GM18502 (cell line): ENCODE data around the gene GOLGA6C.
"Not testable (repeated sequence)": the region's sequence is repeated elsewhere in the genome, so short reads cannot be mapped to it uniquely, and the experiment has no call there.

Source experiments
- ATAC-seq: cut with Tn5 transposase; IDR thresholded peaks from one replicate; pipeline ENCODE4 v1.9.1; 2021; ENCODE audit warnings: mild to moderate bottlenecking; ENCODE audit not compliant: unreplicated experiment, poor library complexity

Gene GOLGA6C

GRCh38 chr15:75225951-75226732 lies 32.0 kb upstream of the GOLGA6C start:
- ATAC-seq: no peak

- ATAC-seq: not testable (repeated sequence)
These were observed 31.0 kb upstream of the GOLGA6C start for GRCh38 chr15:75227112-75227511.

DNA sequence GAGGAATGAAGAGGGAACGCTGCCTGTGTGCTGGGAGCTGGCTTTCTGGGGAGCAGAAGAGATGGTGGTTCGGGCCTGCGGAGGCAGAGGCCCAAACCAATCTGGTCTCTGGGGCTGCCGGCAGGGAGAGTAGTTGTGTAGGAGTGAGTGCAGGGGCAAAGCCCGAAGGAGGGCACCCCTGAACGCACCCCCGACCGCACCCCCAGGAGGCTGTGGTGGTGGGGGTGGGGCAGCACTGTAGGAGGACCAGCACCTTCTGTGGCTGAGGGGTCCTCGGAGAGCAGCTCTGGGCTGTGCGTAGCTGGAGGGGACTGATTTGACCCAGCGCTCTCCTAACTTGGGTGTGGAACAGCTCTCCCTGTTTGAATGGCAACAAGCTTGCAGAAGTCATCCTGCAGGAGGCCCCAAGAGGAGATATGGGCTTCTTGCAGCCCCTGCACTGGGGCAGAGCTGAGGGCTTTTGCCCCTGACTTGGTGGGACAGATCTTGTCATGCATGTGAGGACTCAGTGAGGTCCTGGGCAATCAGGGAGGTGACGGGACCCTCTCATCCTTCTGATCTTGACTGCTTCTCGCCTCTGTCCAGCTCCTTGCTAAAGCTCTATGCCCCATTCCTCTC lies 30.4 kb upstream of the GOLGA6C start:
- no peak for ATAC-seq

- ATAC-seq: no peak
These were observed 29.3 kb upstream of the GOLGA6C start for GRCh38 chr15:75228787-75229186.

DNA sequence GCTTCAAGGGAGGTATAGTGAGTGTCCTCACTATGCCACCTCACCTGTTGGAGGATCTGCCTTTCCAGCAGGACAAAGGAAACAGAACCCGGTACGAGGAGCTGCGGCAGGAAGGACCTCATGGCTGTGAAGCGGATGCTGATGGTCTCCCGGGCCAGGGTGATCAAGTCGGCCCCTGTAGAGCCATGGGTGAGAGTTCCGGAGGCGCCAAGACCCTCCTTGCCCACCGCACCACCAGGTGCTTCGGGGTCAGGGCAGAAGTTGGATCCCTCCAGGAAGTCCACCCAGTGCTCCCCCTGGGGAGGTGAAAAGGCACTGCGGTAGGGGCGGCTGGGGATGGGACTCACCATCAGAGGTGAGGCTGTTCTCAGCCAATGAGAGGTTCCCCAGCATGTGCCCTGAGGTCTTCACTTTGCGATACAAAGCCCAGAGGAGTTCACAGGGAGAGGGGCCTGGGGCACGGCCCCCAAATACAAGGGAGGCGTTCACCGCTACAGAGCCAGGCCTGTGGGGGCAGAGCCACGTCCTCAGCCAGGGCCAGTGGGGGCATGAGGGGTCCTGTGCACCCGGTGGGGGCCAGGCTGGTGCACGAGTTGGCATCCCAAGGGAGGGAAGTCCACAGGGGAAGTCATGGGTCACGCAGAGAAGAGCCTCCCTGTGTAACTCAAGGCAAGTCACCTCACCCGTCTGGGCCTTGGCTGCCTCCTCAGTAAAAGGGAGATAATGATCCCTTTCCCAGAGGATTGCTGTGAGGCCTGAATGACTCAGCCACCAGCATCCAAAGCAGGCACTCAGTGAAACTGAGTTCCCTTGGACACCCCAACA lies 28.7 kb upstream of the GOLGA6C start:
- no peak for ATAC-seq

- ATAC-seq: no peak
These were observed 28.2 kb upstream of the GOLGA6C start for GRCh38 chr15:75230016-75230343.

- no peak for ATAC-seq
These were observed 27.4 kb upstream of the GOLGA6C start for GRCh38 chr15:75230551-75231371.

- ATAC-seq: no peak
These were observed 26.3 kb upstream of the GOLGA6C start for GRCh38 chr15:75231836-75232235.

- ATAC-seq: no peak
These were observed 25.8 kb upstream of the GOLGA6C start for GRCh38 chr15:75232252-75232813.

DNA sequence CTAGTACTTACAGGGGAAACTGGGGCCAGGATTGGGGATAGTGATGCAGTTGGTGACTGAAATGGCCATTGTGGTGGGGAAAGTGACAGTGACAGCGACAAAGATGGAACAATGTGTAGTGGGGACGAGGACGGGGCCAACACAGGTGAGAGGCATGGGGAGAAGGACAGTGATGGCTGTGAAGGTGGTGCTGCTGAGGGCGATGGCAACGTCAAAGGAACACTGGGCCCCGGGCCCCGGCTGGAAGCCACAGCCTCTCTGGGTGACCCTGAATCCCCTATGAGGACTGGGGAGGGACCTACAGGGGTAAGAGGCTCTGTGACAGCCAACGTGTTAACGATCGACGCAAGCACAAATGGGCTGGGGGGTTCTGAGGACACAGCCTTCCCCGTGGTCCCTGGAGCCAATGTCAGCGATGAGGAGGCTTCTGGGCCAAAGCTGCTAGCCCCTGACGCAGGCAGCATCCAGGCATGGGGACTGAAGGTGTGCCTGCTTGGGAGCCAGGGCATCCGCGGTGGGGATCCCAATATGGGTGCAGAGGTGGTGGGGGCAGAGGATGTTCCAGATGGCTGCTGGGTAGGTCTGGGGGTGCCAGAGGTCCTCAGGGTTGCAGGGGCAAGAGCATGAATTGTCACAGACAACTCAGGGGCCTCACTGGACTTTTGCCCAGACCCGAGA lies 25.2 kb upstream of the GOLGA6C start:
- ATAC-seq: no peak

DNA sequence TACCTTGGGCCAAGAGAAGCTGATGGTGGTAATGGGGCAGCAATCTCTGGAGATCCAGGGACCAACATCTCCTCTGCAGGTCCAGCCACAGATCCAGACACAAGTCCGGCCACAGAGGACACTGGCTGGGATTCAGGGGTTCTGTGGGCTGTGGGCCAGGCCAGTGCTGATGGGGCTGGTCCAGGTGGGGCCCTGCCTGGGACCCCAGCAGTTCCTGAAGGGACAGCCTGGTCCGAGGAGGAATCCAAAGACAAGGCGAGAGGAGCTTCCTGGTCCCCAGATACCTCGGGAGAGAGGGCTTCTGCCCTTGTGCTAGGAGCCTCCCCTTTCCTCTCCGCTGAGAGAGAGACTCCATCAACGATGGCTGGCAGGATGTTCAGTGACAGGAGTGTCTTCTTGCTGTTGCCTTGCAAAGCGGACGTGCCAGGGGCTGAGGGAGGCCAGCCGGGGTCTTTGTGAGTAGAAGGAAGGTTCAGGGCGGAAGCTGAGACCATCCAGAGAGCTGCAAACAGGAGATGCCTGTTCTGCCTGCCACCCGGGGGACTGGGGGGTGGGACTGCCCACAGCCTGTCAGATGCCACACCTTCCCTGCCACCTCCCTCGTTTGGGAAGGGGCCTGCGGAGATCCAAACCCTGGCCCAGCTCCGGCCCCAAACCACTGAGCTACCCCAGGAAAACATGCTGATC lies 24.5 kb upstream of the GOLGA6C start:
- no peak for ATAC-seq

- ATAC-seq: no peak
These were observed 23.8 kb upstream of the GOLGA6C start for GRCh38 chr15:75234191-75234810.

GRCh38 chr15:75235051-75235673 lies 23.0 kb upstream of the GOLGA6C start:
- ATAC-seq: no peak

DNA sequence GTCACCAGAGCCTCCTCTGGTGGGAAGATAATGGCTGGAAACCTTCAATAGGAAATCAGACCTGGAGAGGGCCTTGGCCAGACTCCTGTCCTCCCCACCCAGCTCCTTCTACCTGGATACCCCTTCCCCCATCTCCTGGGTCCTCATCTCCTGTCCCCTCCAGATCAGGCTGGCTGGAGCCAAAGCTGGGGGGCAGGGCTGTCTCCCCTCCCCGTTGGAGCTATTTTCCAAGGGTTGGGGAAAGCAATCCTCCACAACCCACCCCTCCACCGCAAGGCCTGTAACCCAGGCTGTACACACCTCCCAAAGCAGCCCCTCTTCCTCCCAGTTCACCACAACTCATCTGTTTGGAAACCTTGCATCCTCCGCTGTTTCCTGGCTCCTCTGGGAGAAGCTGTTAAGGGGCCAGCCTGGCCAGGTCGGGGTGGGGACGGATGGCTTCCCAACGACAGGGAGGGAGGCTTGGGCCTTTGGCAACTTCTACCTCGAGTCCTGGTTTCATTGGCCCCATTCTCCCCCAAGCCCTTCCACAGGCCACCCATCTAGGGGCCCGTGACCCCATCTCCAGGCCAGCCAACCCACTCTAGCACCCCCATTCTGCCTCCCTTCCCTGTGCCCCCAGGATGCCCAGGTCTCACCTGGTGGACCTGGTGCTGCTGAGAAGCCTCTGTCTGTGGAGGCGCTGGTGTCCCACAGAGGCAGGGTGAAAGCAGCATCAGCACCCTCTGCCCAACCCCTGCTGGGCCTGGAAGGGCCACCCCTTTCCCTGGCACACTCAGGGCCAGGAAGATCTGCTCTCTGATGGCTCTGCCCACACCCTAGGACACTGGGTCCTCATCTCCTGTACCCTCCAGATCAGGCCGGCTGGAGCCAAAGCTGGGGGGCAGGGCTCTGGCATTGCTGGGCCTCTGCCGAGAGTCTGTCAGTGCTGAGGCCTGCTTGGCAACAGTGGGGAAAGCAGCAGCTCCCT lies 22.1 kb upstream of the GOLGA6C start:
- no peak for ATAC-seq

GRCh38 chr15:75237316-75237982 lies 20.7 kb upstream of the GOLGA6C start:
- ATAC-seq: no peak

DNA sequence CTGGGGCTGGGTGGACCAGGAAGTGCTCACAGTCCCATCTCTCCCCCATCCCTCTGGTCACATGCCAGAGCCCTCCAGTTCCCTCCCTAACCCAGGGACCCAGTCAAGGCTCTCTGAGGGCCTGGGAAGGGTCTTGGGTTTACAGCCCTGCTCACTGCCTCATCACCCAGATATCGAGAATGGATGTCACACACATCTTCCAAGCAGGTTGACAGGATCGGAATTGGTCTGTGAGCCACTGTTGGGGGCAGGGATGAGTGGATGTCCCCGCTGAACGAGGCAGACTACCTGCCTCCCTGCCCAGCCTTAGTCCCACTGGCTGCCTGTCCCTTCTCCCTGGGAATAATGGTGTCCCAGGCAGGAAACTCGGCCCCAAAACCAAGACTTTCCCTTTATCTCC lies 20.0 kb upstream of the GOLGA6C start:
- ATAC-seq: no peak
